OCI-LY7 (cell line): ENCODE measurements around the gene PILRA.
"Not testable (repeated sequence)": the region's sequence is repeated elsewhere in the genome, so short reads cannot be mapped to it uniquely, and the experiment has no call there.

ENCODE experiments used
- EZH2phosphoT487 ChIP-seq: fragments of 200-600 bp; sonication (generic); IDR thresholded peaks from 2 replicates; pipeline ENCODE4 v1.6.1; 2018; ENCODE audit warnings: low read depth, borderline replicate concordance, mild to moderate bottlenecking, mixed run types, antibody characterized with exemption, low read length, moderate library complexity, mixed read lengths
- TF ChIP-seq, protein P1 (sequence below): fragments of 200-600 bp; sonication (generic); conservative IDR thresholded peaks from 2 replicates; pipeline ENCODE4 v1.5.1; 2014; ENCODE audit warnings: mild to moderate bottlenecking, antibody characterized with exemption, low read length, moderate library complexity, mixed read lengths

DNA sequence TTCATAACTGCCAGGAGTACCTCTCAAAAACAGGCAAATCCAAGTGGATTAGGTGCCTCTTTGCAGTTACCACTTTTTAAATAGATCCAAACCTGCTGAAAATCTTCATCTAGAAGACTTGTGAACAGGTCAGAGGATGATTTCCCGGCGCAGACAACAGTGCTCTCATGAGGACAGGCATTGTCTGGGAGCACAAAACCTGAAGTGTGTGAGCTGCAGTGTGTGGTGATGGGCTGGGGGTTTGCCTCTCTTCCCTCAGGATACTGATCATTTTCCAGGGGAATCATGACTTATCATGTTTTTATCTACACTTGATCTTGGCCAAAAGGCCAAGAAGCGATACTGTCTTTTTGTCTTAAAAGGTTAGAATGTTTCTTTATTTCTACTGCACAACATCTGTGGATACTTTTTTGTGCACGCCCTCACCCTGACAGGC lies 29.1 kb upstream of the PILRA start:
- TF ChIP-seq, protein P1, sequence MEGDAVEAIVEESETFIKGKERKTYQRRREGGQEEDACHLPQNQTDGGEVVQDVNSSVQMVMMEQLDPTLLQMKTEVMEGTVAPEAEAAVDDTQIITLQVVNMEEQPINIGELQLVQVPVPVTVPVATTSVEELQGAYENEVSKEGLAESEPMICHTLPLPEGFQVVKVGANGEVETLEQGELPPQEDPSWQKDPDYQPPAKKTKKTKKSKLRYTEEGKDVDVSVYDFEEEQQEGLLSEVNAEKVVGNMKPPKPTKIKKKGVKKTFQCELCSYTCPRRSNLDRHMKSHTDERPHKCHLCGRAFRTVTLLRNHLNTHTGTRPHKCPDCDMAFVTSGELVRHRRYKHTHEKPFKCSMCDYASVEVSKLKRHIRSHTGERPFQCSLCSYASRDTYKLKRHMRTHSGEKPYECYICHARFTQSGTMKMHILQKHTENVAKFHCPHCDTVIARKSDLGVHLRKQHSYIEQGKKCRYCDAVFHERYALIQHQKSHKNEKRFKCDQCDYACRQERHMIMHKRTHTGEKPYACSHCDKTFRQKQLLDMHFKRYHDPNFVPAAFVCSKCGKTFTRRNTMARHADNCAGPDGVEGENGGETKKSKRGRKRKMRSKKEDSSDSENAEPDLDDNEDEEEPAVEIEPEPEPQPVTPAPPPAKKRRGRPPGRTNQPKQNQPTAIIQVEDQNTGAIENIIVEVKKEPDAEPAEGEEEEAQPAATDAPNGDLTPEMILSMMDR, result not testable (repeated sequence)
- not testable (repeated sequence) for TF ChIP-seq EZH2phosphoT487
